HEK293 (cell line): ENCODE data around the gene SENP5.

Experiments used
- BCL11B ChIP-seq: fragments of 450-650 bp; formaldehyde crosslinking; IDR thresholded peaks from 2 replicates; pipeline ENCODE4 v1.5.1; 2016; ENCODE audit warnings: low read depth, missing biosample characterization, missing genetic modification characterization
- GLI2 ChIP-seq: fragments of 450-650 bp; formaldehyde crosslinking; IDR thresholded peaks from 2 replicates; pipeline ENCODE4; 2017; ENCODE audit warnings: missing biosample characterization, missing genetic modification characterization, low read depth, borderline replicate concordance
- GLIS2 ChIP-seq: fragments of 450-650 bp; formaldehyde crosslinking; IDR thresholded peaks from 2 replicates; pipeline ENCODE4 v1.5.1; 2016; ENCODE audit warnings: missing biosample characterization, missing genetic modification characterization
- MYNN ChIP-seq: fragments of 450-650 bp; formaldehyde crosslinking; IDR thresholded peaks from 2 replicates; pipeline ENCODE4 v1.5.1; 2016; ENCODE audit warnings: missing biosample characterization, missing genetic modification characterization, borderline replicate concordance
- REPIN1 ChIP-seq: fragments of 450-650 bp; formaldehyde crosslinking; IDR thresholded peaks from 2 replicates; pipeline ENCODE4 v1.5.1; 2017; ENCODE audit warnings: missing biosample characterization, missing genetic modification characterization, low read depth
- YY1 ChIP-seq: fragments of 450-650 bp; formaldehyde crosslinking; IDR thresholded peaks from 2 replicates; pipeline ENCODE4 v1.5.1; 2018; ENCODE audit warnings: missing biosample characterization, missing genetic modification characterization
- ZBTB17 ChIP-seq: fragments of 450-650 bp; formaldehyde crosslinking; IDR thresholded peaks from 2 replicates; pipeline ENCODE4 v1.5.1; 2016; ENCODE audit warnings: missing biosample characterization, missing genetic modification characterization
- ZBTB7A ChIP-seq: fragments of 450-650 bp; formaldehyde crosslinking; IDR thresholded peaks from 2 replicates; pipeline ENCODE4 v1.5.1; 2016; ENCODE audit warnings: low read depth, missing biosample characterization, missing genetic modification characterization
- ZBTB8A ChIP-seq: fragments of 450-650 bp; formaldehyde crosslinking; IDR thresholded peaks from 2 replicates; pipeline ENCODE4 v1.5.1; 2016; ENCODE audit warnings: missing biosample characterization, missing genetic modification characterization
- ZEB2 ChIP-seq: fragments of 450-650 bp; formaldehyde crosslinking; IDR thresholded peaks from 2 replicates; pipeline ENCODE4 v1.5.1; 2016; ENCODE audit warnings: missing biosample characterization, missing genetic modification characterization
- ZNF112 ChIP-seq: fragments of 450-650 bp; formaldehyde crosslinking; IDR thresholded peaks from 2 replicates; pipeline ENCODE4 v1.5.0; 2017; ENCODE audit warnings: missing biosample characterization, missing genetic modification characterization
- ZNF132 ChIP-seq: fragments of 450-650 bp; formaldehyde crosslinking; IDR thresholded peaks from 2 replicates; pipeline ENCODE4 v1.5.1; 2017; ENCODE audit warnings: missing biosample characterization, missing genetic modification characterization, borderline replicate concordance
- ZNF174 ChIP-seq: fragments of 450-650 bp; formaldehyde crosslinking; IDR thresholded peaks from 2 replicates; pipeline ENCODE4 v1.5.0; 2017; ENCODE audit warnings: missing biosample characterization, mild to moderate bottlenecking, missing genetic modification characterization
- ZNF184 ChIP-seq: fragments of 450-650 bp; IDR thresholded peaks from 2 replicates; pipeline ENCODE4 v1.5.1; 2018; ENCODE audit warnings: missing biosample characterization, mild to moderate bottlenecking, missing genetic modification characterization
- ZNF239 ChIP-seq: fragments of 450-650 bp; formaldehyde crosslinking; IDR thresholded peaks from 2 replicates; pipeline ENCODE4 v1.5.1; 2016; ENCODE audit warnings: missing biosample characterization, missing genetic modification characterization
- ZNF335 ChIP-seq: fragments of 450-650 bp; formaldehyde crosslinking; conservative IDR thresholded peaks from 2 replicates; pipeline ENCODE4 v1.5.1; 2016; ENCODE audit warnings: missing biosample characterization, missing genetic modification characterization
- ZNF341 ChIP-seq: fragments of 450-650 bp; formaldehyde crosslinking; IDR thresholded peaks from 2 replicates; pipeline ENCODE4; 2016; ENCODE audit warnings: low read depth, missing biosample characterization, missing genetic modification characterization
- ZNF561 ChIP-seq: fragments of 450-650 bp; IDR thresholded peaks from 2 replicates; pipeline ENCODE4 v1.5.1; 2018; ENCODE audit warnings: missing biosample characterization, missing genetic modification characterization, borderline replicate concordance
- ZNF600 ChIP-seq: fragments of 450-650 bp; formaldehyde crosslinking; IDR thresholded peaks from 2 replicates; pipeline ENCODE4 v1.5.1; 2016; ENCODE audit warnings: missing biosample characterization, missing genetic modification characterization
- ZNF76 ChIP-seq: fragments of 450-650 bp; formaldehyde crosslinking; IDR thresholded peaks from 2 replicates; pipeline ENCODE4; 2016; ENCODE audit warnings: low read depth, missing biosample characterization, missing genetic modification characterization, borderline replicate concordance
- ZNF776 ChIP-seq: fragments of 450-650 bp; formaldehyde crosslinking; IDR thresholded peaks from 2 replicates; pipeline ENCODE4 v1.5.0; 2017; ENCODE audit warnings: missing biosample characterization, missing genetic modification characterization, borderline replicate concordance
- ZNF777 ChIP-seq: fragments of 450-650 bp; formaldehyde crosslinking; IDR thresholded peaks from 2 replicates; pipeline ENCODE4 v1.5.1; 2017; ENCODE audit warnings: missing biosample characterization, missing genetic modification characterization, borderline replicate concordance
- TF ChIP-seq, protein P1 (sequence below): fragments of 450-650 bp; formaldehyde crosslinking; optimal IDR thresholded peaks from 2 replicates; pipeline ENCODE3; 2016; ENCODE audit warnings: missing biosample characterization, mild to moderate bottlenecking, missing genetic modification characterization
- TF ChIP-seq, protein P2 (sequence below): fragments of 450-650 bp; formaldehyde crosslinking; IDR thresholded peaks from 2 replicates; pipeline ENCODE4 v1.5.1; 2016; ENCODE audit warnings: missing biosample characterization, missing genetic modification characterization
- TF ChIP-seq, protein P3 (sequence below): fragments of 450-650 bp; formaldehyde crosslinking; IDR thresholded peaks from 2 replicates; pipeline ENCODE4 v1.5.1; 2016; ENCODE audit warnings: missing biosample characterization, missing genetic modification characterization, borderline replicate concordance
- TF ChIP-seq, protein P4 (sequence below): fragments of 450-650 bp; formaldehyde crosslinking; IDR thresholded peaks from 2 replicates; pipeline ENCODE4 v1.5.1; 2016; ENCODE audit warnings: missing biosample characterization, missing genetic modification characterization
- TF ChIP-seq, protein P5 (sequence below): fragments of 450-650 bp; formaldehyde crosslinking; IDR thresholded peaks from 2 replicates; pipeline ENCODE4 v1.5.1; 2017; ENCODE audit warnings: missing biosample characterization, missing genetic modification characterization
- TF ChIP-seq, protein P6 (sequence below): fragments of 450-650 bp; formaldehyde crosslinking; IDR thresholded peaks from 2 replicates; pipeline ENCODE4 v1.5.1; 2016; ENCODE audit warnings: missing biosample characterization, missing genetic modification characterization
- TF ChIP-seq, protein P7 (sequence below): fragments of 450-650 bp; formaldehyde crosslinking; IDR thresholded peaks from 2 replicates; pipeline ENCODE4 v1.5.1; 2016; ENCODE audit warnings: missing biosample characterization, missing genetic modification characterization

Gene SENP5

DNA sequence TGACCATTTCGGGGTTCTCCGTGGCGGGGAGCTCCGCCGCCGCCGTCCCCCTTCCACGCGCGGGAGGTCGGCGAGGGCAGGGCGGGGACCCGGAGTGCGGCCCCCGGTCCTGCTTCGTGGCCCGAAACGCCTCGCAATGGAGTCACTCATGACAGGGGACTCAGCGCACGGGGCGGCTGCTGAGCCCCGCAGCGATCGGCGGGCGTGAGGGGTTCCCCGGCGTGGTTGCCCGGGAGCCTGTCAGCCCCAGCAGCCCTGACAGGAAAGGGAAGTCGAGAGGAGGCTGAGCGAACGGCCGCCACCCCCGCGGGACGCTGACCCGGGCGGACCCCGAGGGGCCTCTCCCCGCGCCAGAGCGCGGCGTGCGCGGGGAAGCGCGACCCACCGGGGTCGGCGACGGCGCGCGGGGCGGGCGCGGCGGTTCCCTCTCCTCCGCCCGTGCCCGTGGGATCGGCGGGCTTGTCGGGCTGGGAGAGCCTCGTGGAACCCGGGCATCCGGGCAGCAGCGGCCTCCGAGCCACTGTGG lies 101.5 kb downstream of the SENP5 start (continued):
- peak; percentile 84 for TF ChIP-seq YY1 (tag by site-specific recombination)
- no peak for TF ChIP-seq ZNF112
- peak; percentile 68; the same call in 1 of the 2 replicates for TF ChIP-seq BCL11B (tag by site-specific recombination)
- TF ChIP-seq, protein P1, sequence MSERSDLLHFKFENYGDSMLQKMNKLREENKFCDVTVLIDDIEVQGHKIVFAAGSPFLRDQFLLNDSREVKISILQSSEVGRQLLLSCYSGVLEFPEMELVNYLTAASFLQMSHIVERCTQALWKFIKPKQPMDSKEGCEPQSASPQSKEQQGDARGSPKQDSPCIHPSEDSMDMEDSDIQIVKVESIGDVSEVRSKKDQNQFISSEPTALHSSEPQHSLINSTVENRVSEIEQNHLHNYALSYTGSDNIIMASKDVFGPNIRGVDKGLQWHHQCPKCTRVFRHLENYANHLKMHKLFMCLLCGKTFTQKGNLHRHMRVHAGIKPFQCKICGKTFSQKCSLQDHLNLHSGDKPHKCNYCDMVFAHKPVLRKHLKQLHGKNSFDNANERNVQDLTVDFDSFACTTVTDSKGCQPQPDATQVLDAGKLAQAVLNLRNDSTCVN, result peak; percentile 73
- TF ChIP-seq, protein P2, sequence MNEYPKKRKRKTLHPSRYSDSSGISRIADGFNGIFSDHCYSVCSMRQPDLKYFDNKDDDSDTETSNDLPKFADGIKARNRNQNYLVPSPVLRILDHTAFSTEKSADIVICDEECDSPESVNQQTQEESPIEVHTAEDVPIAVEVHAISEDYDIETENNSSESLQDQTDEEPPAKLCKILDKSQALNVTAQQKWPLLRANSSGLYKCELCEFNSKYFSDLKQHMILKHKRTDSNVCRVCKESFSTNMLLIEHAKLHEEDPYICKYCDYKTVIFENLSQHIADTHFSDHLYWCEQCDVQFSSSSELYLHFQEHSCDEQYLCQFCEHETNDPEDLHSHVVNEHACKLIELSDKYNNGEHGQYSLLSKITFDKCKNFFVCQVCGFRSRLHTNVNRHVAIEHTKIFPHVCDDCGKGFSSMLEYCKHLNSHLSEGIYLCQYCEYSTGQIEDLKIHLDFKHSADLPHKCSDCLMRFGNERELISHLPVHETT, result no peak
- no peak for TF ChIP-seq ZNF174 (tag by site-specific recombination)
- TF ChIP-seq, protein P3, sequence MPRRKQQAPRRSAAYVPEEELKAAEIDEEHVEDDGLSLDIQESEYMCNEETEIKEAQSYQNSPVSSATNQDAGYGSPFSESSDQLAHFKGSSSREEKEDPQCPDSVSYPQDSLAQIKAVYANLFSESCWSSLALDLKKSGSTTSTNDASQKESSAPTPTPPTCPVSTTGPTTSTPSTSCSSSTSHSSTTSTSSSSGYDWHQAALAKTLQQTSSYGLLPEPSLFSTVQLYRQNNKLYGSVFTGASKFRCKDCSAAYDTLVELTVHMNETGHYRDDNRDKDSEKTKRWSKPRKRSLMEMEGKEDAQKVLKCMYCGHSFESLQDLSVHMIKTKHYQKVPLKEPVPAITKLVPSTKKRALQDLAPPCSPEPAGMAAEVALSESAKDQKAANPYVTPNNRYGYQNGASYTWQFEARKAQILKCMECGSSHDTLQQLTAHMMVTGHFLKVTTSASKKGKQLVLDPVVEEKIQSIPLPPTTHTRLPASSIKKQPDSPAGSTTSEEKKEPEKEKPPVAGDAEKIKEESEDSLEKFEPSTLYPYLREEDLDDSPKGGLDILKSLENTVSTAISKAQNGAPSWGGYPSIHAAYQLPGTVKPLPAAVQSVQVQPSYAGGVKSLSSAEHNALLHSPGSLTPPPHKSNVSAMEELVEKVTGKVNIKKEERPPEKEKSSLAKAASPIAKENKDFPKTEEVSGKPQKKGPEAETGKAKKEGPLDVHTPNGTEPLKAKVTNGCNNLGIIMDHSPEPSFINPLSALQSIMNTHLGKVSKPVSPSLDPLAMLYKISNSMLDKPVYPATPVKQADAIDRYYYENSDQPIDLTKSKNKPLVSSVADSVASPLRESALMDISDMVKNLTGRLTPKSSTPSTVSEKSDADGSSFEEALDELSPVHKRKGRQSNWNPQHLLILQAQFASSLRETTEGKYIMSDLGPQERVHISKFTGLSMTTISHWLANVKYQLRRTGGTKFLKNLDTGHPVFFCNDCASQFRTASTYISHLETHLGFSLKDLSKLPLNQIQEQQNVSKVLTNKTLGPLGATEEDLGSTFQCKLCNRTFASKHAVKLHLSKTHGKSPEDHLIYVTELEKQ (tag by site-specific recombination), result no peak
- TF ChIP-seq ZNF132 (tag by site-specific recombination), result no peak
- TF ChIP-seq REPIN1 (tag by site-specific recombination), result no peak
- TF ChIP-seq, protein P4, sequence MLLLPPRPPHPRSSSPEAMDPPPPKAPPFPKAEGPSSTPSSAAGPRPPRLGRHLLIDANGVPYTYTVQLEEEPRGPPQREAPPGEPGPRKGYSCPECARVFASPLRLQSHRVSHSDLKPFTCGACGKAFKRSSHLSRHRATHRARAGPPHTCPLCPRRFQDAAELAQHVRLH (tag by site-specific recombination), result no peak
- TF ChIP-seq MYNN (tag by site-specific recombination), result no peak
- TF ChIP-seq, protein P5, sequence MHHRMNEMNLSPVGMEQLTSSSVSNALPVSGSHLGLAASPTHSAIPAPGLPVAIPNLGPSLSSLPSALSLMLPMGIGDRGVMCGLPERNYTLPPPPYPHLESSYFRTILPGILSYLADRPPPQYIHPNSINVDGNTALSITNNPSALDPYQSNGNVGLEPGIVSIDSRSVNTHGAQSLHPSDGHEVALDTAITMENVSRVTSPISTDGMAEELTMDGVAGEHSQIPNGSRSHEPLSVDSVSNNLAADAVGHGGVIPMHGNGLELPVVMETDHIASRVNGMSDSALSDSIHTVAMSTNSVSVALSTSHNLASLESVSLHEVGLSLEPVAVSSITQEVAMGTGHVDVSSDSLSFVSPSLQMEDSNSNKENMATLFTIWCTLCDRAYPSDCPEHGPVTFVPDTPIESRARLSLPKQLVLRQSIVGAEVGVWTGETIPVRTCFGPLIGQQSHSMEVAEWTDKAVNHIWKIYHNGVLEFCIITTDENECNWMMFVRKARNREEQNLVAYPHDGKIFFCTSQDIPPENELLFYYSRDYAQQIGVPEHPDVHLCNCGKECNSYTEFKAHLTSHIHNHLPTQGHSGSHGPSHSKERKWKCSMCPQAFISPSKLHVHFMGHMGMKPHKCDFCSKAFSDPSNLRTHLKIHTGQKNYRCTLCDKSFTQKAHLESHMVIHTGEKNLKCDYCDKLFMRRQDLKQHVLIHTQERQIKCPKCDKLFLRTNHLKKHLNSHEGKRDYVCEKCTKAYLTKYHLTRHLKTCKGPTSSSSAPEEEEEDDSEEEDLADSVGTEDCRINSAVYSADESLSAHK, result no peak
- TF ChIP-seq ZBTB7A (tag by site-specific recombination), result 0 out of 2 replicates have a peak, but pooled peaks have one; percentile 77
- TF ChIP-seq ZNF600 (tag by site-specific recombination), result no peak
- TF ChIP-seq ZNF239 (tag by site-specific recombination), result no peak
- TF ChIP-seq ZNF777, result peak; percentile 68
- no peak for TF ChIP-seq ZNF776 (tag by site-specific recombination)
- peak; percentile 42; the same call in 1 of the 2 replicates for TF ChIP-seq ZBTB17 (tag by site-specific recombination)
- TF ChIP-seq, protein P6, sequence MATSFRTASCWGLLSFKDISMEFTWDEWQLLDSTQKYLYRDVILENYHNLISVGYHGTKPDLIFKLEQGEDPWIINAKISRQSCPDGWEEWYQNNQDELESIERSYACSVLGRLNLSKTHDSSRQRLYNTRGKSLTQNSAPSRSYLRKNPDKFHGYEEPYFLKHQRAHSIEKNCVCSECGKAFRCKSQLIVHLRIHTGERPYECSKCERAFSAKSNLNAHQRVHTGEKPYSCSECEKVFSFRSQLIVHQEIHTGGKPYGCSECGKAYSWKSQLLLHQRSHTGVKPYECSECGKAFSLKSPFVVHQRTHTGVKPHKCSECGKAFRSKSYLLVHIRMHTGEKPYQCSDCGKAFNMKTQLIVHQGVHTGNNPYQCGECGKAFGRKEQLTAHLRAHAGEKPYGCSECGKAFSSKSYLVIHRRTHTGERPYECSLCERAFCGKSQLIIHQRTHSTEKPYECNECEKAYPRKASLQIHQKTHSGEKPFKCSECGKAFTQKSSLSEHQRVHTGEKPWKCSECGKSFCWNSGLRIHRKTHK, result no peak
- TF ChIP-seq ZNF335 (tag by site-specific recombination), result peak; percentile 59; the same call in 1 of the 2 replicates
- TF ChIP-seq GLIS2 (tag by site-specific recombination), result peak; percentile 91
- TF ChIP-seq ZNF76, result no peak; the same call in 1 of the 2 replicates
- TF ChIP-seq ZNF184 (tag by site-specific recombination), result no peak
- TF ChIP-seq GLI2 (tag by site-specific recombination), result no peak
- TF ChIP-seq, protein P7, sequence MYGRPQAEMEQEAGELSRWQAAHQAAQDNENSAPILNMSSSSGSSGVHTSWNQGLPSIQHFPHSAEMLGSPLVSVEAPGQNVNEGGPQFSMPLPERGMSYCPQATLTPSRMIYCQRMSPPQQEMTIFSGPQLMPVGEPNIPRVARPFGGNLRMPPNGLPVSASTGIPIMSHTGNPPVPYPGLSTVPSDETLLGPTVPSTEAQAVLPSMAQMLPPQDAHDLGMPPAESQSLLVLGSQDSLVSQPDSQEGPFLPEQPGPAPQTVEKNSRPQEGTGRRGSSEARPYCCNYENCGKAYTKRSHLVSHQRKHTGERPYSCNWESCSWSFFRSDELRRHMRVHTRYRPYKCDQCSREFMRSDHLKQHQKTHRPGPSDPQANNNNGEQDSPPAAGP, result peak; percentile 69
- peak; percentile 63 for TF ChIP-seq ZNF341 (tag by site-specific recombination)
- peak; percentile 92 for TF ChIP-seq ZBTB8A (tag by site-specific recombination)
- peak; percentile 54; the same call in 1 of the 2 replicates for TF ChIP-seq ZEB2 (tag by site-specific recombination)
- TF ChIP-seq ZNF561 (tag by site-specific recombination), result no peak
